Natural killer cell treated with Interleukin-12 subunit alpha and Interleukin-12 subunit beta and Interleukin-15 and Interleukin-18, amount 100 ng/mL, for 72 hours (primary cell): Measurements from ENCODE around the gene LIF. TPM values are rescaled to one million over a fixed set of nuclear protein-coding genes. Genes with fewer than 3 reads are reported as not detected.
A peak's percentile ranks its signal among the peaks of the same experiment; 100 is the strongest.

Experiments
- ATAC-seq, 2 donors: fragments of 150-1000 bp; cut with Tn5 transposase in 1 of 2; sonication (Bioruptor Pico), chemical (Tn5 transposase) in 1 of 2; 2 replicates each; pipeline ENCODE4 v1.10.0; 2021
- DNase-seq: peaks from one replicate; pipeline ENCODE4 v3.0.0; 2022; ENCODE audit warnings: low spot score
- H3K27ac Mint-ChIP-seq, 2 donors: 1 replicate in 1 of 2; 2 replicates in 1 of 2; pipeline ENCODE4 v1.8.0; 2022; ENCODE audit warnings: mixed read lengths in 2 of 2, mild to moderate bottlenecking in 1 of 2, moderate library complexity in 1 of 2
- H3K27me3 Mint-ChIP-seq, 2 donors: 1 replicate in 1 of 2; 2 replicates in 1 of 2; pipeline ENCODE4 v1.8.0; 2022; ENCODE audit warnings: mixed read lengths in 2 of 2
- H3K36me3 Mint-ChIP-seq: one replicate; pipeline ENCODE4 v1.8.0; 2022; ENCODE audit warnings: mixed read lengths
- H3K4me1 Mint-ChIP-seq, 2 donors: 1 replicate in 1 of 2; 2 replicates in 1 of 2; pipeline ENCODE4 v1.8.0; 2022; ENCODE audit warnings: low read depth in 2 of 2, mixed read lengths in 2 of 2, mild to moderate bottlenecking in 1 of 2
- H3K4me3 Mint-ChIP-seq: one replicate; pipeline ENCODE4 v1.8.0; 2022; ENCODE audit warnings: mixed read lengths
- H3K9me3 Mint-ChIP-seq: 2 replicates; pipeline ENCODE4 v1.8.0; 2022; ENCODE audit warnings: mixed read lengths
- total RNA-seq, 2 donors: library from RNA; stranded (reverse); gene quantifications; one replicate each; pipeline ENCODE4 v1.2.3, GENCODE V29; 2022

Gene LIF
- 100 to 1,000 TPM in 1 of 2 donors, 10 to 100 TPM in 1; 63.3 to 125 TPM for total RNA-seq

DNA sequence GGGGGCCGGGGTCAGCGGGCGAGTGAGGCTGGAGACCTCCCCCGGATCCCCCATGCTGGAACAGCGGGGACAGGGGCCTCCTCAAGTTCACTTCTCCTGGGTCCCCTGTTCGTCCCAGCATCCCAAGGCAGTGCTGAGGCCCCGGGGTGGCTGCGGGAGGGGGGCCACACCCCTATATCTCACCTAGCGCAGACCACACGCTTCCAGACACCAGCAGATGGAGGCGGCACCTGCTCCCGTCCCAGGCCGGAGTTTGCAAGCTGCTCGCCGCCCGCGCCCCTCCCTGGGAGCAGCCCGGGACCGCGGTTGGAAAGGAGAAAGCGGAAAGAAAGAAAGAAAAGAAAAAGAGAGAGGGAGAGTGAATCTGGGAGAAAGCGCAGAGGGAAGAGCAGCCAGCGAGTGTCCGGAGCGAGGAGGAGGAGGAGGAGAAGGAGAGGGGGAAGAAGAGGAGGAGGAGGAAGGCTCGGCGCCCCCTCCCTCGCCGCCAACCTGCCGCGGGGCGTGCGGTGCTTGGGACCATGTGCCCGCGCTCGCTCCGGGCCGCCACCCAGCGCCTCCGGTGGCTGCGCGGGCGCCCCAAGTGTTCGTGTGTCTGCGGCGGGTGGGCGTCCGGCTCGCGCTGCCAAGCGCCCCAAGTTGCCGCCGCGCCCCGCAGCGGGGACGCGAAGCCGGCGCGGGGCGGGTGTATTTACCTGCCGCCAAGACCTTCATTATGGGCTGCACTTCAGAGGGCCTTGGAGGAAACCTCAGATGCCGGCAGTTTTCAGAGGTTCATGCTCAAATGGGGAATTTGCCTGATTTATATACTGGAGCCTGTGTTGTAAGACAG, at the start of gene LIF:
Gene LIF (minus strand): TSS at position 775 of the 829 bp plus-strand sequence. CDS start 64 bp downstream, at position 711.
- Mint-ChIP-seq H3K27me3 (peaks cover 18 to 29% of the 10 kb centered on the region in 2 donors), H3K27ac (peak within 1 kb of the TSS; percentile 15 to 60), H3K9me3 (no peaks in the 10 kb centered on the region), H3K4me1 (peaks cover 24 to 34% of the 10 kb centered on the region in 2 donors), H3K4me3 (peak within 1 kb of the TSS; percentile 91), H3K36me3 (no peaks in the 10 kb centered on the region)
- ATAC-seq (peak; percentile 60 to 69), DNase-seq (no peak)

DNA sequence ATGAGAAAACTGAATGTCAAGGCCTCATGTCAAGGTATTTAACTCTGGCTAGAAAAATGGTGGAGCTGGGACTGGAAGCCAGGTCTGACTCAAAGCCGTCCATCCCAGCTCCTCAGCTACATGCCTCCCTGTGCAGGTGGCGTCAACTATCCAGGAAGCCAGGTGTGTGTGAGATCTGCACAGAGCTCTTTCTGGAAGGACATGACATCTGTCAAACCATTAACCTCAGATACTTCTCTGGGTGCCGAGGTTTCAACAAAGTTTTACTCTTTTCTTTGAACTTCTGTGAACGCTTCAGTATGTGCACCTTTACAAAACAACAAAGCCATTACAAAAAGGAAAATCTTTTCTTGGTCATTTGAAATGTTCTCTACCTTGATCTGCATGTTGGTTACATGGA, 49.8 kb upstream of the LIF start:
- Mint-ChIP-seq H3K9me3 (no peaks in the 10 kb centered on the region), H3K4me1 (peaks cover 4 to 5% of the 10 kb centered on the region in 2 donors), H3K4me3 (no peak overlapping the region), H3K36me3 (no peaks in the 10 kb centered on the region), H3K27me3 (no peaks in the 10 kb centered on the region), H3K27ac (peak overlapping the region in 1 of 2 donors; percentile 6)
- DNase-seq (no peak), ATAC-seq (no peak)

DNA sequence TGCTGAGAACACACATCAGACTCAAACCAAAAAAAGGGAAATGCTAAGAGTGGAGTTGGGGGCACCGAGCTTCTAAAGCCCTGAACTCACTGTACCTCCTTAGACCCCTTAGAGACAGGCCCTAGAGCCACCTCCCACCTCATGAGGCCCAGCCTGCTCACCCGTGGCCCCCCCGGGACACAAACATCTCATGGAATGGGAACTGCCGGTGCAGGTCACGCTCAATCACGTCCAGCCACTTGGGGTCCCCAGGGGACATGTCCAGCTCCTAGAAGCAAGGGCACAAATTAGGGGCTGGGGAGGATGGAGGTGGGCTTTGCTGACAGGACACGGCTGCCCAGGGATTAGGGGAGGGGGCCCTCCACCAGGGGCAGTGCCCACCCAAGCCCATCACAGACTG, 49.0 kb upstream of the LIF start:
- no peaks in the 10 kb centered on the region for H3K36me3 Mint-ChIP-seq
- H3K4me1 Mint-ChIP-seq: peaks cover 0 to under 1% of the 10 kb centered on the region in 2 donors
- no peak overlapping the region for H3K4me3 Mint-ChIP-seq
- no peaks in the 10 kb centered on the region for H3K9me3 Mint-ChIP-seq
- H3K27ac Mint-ChIP-seq: no peak overlapping the region
- no peak for DNase-seq
- no peaks in the 10 kb centered on the region for H3K27me3 Mint-ChIP-seq
- no peak for ATAC-seq

DNA sequence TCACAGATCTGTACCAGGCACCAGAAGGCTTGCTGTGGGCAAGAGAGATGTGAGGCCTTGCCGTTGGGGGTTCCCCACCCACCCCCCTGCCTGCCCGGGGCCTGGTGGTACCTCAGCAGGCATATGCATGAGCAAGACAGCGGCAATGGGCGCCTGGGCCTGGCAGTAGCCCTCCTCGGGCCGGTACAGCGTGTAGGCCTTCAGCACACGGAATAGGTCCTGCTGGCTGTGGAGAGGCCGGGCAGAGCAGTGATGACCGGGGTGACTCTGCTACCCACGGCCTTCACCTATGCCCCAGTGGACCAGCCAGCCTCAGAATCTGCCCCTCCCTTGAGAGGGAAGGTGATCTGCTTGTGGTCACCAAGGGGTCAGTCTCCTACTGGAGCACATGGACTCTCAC, 48.3 kb upstream of the LIF start:
- Mint-ChIP-seq H3K36me3 (no peaks in the 10 kb centered on the region), H3K4me1 (peaks cover 3 to 8% of the 10 kb centered on the region in 2 donors)

DNA sequence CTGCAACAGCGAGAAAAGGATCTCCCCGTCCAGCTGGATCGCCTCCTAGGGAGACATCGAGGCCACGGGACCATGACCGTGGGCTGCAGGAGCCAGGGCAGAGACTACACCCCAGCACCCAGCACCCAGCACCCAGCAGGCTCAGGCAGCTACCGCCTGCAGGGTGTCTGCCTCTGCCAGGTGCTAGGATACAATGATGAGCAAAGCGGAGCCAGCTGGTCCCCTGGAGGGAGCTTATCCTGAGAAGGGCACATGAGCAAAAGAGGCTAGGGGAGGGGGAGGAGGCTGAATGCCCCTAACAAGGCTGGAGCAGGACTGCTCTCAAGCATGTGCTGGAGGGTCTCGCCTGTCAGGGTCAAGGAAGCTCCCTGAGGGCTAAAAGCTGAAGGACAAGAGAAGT, 47.5 kb upstream of the LIF start:
- Mint-ChIP-seq H3K27ac (no peak overlapping the region), H3K36me3 (no peaks in the 10 kb centered on the region), H3K4me3 (no peak overlapping the region), H3K9me3 (no peaks in the 10 kb centered on the region), H3K4me1 (peaks cover 3 to 9% of the 10 kb centered on the region in 2 donors), H3K27me3 (no peaks in the 10 kb centered on the region)
- DNase-seq (no peak), ATAC-seq (no peak)

More for the DNA sequence above, 48.3 kb upstream of the LIF start:
- no peak for DNase-seq
- no peak overlapping the region for H3K4me3 Mint-ChIP-seq
- H3K27ac Mint-ChIP-seq: no peak overlapping the region
- ATAC-seq: no peak
- H3K9me3 Mint-ChIP-seq: no peaks in the 10 kb centered on the region
- no peaks in the 10 kb centered on the region for H3K27me3 Mint-ChIP-seq

DNA sequence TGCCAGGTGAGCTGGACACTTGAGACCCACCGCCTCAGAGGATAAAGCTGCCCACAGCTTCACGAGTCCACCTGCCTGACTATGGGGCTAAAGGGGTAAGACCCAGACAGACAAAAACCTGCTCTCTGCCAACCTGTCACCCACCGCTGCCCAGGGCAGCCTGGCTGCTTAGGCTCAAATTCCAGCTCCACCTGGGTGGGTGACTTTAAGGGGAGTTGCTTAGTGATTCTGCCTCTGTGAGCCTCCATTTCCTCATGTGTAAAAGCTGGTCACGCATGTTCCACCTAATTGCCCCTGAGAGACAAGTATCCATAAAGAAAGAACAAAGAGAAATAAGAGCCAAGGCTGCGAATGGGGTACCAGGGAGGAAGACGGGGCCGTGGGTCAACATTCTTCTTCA, 46.5 kb upstream of the LIF start:
- no peak for ATAC-seq
- no peak overlapping the region for H3K4me3 Mint-ChIP-seq
- no peak for DNase-seq
- H3K27ac Mint-ChIP-seq: no peak overlapping the region
- no peaks in the 10 kb centered on the region for H3K9me3 Mint-ChIP-seq
- H3K4me1 Mint-ChIP-seq: peaks cover 8 to 14% of the 10 kb centered on the region in 2 donors
- H3K27me3 Mint-ChIP-seq: no peaks in the 10 kb centered on the region
- no peaks in the 10 kb centered on the region for H3K36me3 Mint-ChIP-seq

DNA sequence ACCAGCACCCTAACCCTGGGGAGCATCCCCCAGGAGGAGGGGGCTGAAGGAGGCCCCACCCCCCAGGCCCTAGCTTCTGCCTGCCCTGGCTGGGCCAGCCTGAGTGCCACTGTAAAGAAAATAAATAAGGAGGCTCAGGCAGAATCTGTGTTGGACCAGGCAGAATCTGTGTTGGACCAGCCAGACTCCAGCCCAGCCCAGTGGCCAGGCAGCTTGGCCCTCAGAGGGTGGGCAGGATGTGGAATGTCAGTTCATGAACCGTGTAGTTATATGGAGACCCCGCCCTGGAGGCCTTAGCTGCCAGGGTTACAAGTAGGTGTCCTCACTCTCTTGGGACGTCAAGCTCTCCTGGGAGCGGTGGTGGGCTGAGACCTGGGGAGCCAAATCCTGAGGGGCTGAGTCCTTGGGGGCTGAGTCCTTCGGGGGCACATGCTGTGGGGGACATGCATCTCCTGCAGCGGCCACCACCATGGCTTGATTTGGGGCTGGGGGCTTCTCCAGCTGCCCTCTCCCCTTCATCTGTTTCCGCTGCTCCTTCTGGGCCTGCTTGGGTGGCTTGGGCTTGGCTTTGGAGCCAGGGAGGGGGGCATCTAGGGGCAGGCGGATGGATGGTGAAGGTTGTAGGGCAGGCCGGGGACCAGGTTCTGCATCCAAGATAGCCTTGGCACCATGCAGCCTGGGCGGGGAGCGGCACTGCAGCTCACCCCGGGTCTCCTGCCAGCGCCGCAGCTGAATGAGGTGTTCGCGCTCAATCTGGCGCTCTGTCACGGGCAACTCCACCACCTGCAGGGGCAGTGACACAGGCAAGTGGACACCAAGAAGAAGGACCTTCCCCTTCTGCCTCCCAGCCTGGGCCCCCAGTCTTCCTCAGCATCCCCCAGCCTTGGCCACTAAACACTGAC, 45.8 kb upstream of the LIF start:
- Mint-ChIP-seq H3K4me3 (no peak overlapping the region), H3K27me3 (no peaks in the 10 kb centered on the region), H3K27ac (peak overlapping the region in 1 of 2 donors; percentile 79), H3K36me3 (no peaks in the 10 kb centered on the region), H3K4me1 (peaks cover 12 to 18% of the 10 kb centered on the region in 2 donors), H3K9me3 (no peaks in the 10 kb centered on the region)
- no peak for ATAC-seq
- no peak for DNase-seq

DNA sequence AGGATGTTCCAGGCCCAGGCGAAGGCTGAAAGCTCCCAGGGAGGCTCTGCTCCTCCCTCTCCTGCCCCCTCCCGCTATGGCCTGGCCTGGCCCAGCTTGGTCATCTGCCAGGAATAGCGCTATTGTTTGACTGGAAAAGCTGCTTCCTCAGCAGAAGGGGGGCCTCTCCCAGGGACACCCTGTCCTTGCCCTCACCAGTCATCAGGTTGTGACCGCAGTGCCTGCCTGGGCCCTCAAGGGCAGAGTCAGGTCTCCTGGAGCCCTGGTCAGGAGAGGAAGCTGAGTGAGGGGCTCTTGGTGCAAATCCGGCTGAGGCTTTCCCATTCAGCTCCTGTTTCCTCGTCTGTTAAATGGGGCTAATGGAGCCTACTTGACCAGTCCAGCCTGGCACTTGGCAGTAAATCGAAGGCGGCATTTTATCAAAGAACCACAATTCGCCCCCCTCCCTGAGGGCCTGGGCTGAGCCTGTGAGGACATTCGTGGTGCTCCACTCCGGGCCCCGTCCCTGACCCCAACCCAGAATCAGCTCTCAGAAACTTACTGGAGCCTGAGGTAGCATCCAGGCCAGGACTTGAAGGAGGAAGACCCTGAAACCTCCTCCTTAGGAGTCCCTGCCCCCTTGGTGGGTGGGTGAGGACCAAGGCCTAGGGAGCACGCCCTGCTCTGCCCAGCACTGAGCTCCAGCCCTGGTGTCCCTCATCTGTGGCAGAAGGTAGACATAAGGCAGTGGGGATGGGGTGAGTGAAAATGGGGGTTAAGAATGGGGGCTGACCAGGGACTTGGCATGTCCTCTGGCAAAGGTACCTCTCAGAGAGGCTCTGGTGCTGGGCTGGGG, 44.7 kb upstream of the LIF start:
- Mint-ChIP-seq H3K27ac (peak overlapping the region in 1 of 2 donors; percentile 79), H3K4me3 (no peak overlapping the region), H3K27me3 (no peaks in the 10 kb centered on the region), H3K4me1 (peaks cover 12 to 18% of the 10 kb centered on the region in 2 donors), H3K9me3 (no peaks in the 10 kb centered on the region), H3K36me3 (no peaks in the 10 kb centered on the region)
- ATAC-seq: no peak
- no peak for DNase-seq

DNA sequence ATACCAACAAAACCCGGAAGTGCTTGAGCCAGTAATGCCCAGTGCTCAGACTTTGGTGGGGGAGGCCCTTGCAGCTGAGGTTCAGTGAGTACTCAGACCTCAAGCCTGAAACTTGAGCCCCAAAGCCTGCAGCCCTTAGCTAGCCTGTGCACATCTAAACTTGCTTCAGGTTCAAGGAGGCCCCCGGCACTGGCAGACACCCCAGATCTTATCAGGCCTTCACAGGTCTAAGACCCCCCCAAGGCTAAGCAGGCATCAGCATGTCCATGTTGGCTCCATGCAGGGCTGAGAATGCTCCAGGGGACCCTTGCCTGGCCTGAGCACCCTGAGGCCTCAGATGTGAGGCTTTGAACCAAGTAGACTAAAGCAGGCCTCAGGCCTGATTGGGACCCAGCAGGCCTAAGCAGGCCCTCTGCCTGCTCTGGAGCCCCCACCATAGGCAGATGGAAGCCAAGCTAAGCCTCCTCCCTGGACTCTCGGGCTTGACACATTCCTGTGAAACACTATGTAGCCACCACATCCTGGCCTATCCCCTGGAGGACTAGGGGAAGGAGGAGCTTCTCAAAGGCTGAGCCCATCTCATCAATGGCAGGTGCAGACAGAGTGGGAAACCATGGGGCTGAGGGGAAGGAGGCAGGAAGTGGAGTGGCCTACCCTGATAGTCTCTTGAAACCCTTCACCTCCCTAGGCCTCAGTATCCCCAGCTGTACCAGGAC, 43.9 kb upstream of the LIF start:
- DNase-seq (no peak), ATAC-seq (no peak)
- Mint-ChIP-seq H3K27me3 (no peaks in the 10 kb centered on the region), H3K36me3 (no peaks in the 10 kb centered on the region), H3K9me3 (no peaks in the 10 kb centered on the region), H3K4me1 (peaks cover 12 to 18% of the 10 kb centered on the region in 2 donors), H3K4me3 (peak overlapping the region; percentile 84), H3K27ac (peak overlapping the region; percentile 68 to 79)

DNA sequence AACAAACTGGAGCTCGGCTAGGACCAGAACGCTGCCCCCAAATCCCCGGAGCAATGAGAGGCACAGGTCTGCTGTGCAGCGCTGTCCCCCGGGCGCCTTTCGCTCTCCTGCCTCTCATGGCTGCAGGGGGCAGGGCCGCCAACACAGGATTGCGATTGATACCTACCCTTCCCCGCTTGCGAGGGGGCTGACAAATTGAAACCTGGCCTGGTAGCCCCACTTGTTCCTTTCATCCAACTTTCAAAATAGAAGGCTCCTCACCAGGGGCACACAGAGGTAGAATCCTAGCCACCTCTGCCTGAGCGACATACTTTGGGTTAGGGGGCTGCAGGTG, 43.4 kb upstream of the LIF start:
- Mint-ChIP-seq H3K36me3 (no peaks in the 10 kb centered on the region), H3K27ac (peak overlapping the region; percentile 68 to 79), H3K4me1 (peaks cover 12 to 18% of the 10 kb centered on the region in 2 donors), H3K9me3 (no peaks in the 10 kb centered on the region), H3K27me3 (no peaks in the 10 kb centered on the region), H3K4me3 (peak overlapping the region; percentile 84)
- ATAC-seq (peak; percentile 0 to 6), DNase-seq (no peak)

DNA sequence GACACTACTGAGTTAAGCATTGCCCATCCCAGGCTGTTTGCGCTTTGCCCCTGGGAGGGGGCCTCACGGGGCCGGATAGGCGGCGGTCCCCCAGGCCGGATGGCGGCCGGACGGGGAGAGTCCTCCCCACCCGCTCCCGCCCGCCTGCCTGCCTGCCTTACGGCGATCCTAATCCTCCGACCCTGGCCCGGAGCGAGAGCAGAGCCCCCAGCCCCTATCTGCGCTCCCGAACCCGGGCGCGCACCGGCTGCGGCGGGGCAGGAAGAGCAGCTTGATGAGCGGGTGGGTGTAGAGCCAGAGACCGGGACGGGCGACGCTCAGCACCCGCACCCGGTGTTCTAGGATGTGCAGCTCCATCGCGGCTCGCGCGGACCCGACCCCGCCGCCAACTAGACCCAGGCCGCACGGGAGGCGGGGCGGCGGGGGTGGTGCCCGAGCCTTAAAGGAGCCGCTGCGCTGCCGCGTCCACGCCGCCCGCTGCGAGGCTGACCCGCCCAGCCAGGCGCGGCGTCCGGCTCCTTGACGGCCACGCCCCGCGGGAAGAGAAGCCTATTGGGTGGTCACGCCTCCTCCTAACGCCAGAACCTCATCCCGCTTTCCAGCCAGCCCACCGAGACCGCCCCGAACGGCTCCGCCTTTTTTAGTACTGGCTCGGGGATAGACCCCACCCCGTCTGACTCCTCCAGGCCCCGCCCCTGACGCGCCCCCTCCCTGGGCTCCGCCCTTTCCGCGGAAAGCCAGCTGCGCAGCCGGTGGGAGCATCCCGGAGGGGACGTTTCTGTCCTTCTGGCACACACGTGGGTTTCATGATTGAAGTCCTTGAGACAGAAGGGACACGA, 42.8 kb upstream of the LIF start, which contains the start of gene CASTOR1:
Gene CASTOR1 (minus strand): TSS at position 365 of the 839 bp plus-strand sequence. CDS start 8 bp downstream, at position 357.
- DNase-seq (peak; percentile 93), ATAC-seq (peak; percentile 89 to 95)
- Mint-ChIP-seq H3K4me1 (peaks cover 12 to 18% of the 10 kb centered on the region in 2 donors), H3K4me3 (peak within 1 kb of the TSS; percentile 84), H3K27me3 (no peaks in the 10 kb centered on the region), H3K36me3 (no peaks in the 10 kb centered on the region), H3K27ac (peak within 1 kb of the TSS; percentile 68 to 79), H3K9me3 (no peaks in the 10 kb centered on the region)
